Anterior cingulate cortex (tissue), 58 donors: ENCODE measurements around the gene PNPLA4.

Source experiments
- DNase-seq, 58 donors: peaks; one replicate each; lab custom pipeline; 2025; lab: John Stamatoyannopoulos, UW

Gene PNPLA4, protein sequence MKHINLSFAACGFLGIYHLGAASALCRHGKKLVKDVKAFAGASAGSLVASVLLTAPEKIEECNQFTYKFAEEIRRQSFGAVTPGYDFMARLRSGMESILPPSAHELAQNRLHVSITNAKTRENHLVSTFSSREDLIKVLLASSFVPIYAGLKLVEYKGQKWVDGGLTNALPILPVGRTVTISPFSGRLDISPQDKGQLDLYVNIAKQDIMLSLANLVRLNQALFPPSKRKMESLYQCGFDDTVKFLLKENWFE

DNA sequence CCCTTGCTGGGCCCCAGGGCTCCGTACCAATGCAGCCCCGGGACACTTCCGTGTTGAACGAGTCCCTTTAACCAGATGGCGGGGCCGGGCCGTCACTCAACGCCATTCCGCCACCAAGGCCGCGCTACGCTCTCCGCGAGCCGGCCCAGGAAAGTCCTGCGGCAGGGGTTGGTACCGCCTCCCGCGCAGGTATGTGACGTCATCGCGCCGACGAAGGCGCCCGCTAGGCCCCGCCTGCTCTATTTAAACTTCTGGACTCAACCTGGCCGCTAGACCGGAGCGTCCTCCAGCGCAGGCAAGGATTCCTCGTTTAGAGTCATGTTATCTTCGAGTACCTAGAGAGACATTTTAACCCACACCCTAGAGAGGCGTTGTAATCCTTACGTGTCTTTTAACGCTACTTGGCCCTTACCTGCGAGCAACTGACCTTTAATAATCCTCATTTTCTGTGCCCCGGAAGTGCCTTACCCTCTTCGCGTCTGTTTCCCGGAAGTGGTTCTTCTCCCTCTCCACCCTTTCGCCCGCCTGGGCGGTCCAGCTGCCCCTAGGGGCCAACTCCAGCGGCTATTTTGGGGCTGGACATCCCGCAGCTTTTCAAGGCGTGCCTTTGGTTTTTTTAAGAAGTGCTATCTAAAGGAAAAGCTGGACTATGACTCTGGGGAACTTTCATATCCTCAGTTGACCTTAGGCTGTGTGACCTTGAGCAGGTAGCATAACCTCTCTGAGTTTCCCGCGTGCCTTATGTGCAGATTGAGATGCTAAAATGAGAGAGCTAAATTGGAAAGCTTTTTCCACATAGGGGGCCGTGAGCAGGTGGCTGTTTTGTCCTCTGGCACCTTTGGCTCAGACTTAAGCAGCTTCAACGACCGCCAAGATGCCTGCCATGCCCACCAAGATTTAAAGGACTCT is at the start of gene PNPLA4:
TSS of gene PNPLA4 (minus strand) at position 155 of the 909 bp plus-strand sequence. CDS start 1,294 bp downstream, outside the sequence.
- peak in 56 of 58 donors; percentile 5 to 80 (median 46) for DNase-seq

DNA sequence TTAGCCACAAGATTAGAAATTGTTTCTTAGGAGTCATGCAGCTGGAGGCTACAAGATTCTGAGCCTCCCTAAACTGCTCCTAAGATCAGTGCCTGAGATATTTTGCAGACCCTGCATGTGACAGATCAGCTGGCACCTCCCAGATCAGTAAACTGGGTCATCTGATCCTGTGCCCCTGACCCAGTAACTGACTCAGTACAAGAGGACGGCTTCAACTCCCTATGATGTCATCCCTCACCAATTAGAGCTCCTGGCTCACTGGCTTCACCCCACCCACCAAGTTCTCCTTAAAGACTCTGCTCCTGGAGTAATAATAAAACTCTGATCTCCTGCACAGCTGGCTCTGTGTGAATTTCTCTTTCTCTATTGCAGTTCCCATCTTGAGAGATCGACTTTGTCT is 45.4 kb upstream of the PNPLA4 start:
- no peak for DNase-seq

DNA sequence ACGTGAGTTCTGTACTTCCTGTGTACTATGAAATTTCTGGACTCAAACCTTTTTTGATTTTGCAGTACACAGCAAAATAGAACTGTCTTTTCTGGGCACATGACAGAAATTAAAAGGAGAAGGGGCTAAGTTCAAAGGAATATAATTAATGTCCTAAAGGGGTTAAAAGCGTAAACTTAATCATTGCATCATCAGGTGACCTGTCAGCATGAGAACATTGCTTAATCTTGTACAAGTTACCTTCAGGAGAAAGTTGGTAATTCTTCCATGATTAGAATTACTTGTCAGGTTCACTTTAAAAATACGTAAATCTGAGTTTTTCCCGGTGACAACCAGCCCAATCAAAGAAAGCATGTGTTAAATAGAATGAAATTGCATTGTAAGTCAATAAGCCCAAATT is 43.2 kb upstream of the PNPLA4 start:
- DNase-seq = no peak

DNA sequence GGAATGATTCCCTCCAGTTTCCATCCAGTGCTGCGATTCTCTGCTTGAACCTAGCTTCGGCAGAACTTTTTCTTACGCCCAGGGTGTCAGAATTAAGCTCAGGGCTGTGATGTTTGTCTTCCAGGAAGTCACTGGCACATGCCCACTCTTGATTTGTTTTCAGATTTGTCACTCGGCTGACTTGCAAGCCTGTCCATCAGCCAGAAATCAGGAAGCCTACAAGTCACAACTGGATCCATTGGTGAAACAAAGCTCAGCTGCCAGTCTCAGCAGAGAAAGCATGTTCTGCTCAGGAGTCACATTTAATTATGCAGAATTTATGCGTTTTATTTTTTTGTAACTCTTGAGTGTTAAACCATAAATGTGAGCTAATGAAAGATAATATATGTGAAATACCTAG is 38.2 kb upstream of the PNPLA4 start:
- no peak for DNase-seq

DNA sequence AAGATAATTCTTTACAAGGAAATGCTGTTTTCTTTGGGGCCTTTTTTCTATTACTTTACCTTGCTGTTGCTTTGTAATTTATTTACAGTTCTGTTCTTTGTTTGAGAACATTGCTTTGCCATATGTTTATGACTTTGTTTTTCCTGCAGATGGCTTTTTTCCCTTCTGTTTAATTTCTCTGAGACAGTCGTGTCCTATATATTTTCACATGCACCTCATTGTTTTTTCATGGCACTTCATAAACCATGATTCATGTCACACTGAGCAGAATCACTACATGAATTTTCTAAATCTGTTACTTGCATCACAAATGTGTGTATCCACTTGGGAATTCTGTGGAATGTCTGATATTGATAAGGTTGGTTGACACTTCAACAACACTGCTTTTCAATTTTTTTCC is 33.0 kb upstream of the PNPLA4 start:
- DNase-seq = no peak

DNA sequence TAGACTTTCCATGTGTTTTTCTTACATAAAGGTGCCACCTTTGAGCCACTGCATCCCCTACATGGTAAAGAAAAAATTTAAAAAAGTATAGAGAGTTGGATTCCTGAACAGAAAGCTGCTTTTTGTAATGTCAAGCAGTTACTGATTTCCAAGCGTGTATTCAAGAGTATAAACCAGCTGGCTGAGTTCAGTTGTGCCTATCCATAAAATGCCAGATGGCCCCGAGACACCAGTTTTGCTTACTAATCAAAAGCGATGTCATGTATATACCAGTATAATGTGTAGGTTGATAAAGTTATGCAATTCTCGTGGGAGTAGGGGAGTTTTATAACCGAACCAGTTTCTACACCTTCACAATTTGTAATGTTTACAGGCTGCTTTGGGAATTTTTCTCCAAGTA is 26.2 kb upstream of the PNPLA4 start:
- DNase-seq = peak in 4 of 58 donors; percentile 0 to 3 (median 0)

DNA sequence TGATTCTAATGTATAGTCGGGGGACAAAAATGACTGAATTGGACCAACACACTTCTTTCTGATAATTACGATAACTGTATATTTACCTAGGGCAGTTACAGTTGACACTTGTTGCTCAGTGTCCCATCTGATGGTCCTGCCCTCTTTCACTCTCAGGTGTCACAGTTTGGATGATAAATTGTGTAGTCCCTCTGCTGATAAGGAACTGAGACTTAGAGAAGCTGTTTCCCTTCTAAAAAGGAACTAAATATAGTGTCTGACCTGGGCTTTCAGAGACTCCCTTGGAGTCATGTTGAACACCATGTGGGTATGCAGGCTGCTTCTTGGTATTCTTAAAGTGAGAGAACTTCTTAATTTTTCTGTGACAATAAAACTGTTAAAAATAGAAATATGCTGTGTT is 23.7 kb upstream of the PNPLA4 start:
- no peak for DNase-seq

DNA sequence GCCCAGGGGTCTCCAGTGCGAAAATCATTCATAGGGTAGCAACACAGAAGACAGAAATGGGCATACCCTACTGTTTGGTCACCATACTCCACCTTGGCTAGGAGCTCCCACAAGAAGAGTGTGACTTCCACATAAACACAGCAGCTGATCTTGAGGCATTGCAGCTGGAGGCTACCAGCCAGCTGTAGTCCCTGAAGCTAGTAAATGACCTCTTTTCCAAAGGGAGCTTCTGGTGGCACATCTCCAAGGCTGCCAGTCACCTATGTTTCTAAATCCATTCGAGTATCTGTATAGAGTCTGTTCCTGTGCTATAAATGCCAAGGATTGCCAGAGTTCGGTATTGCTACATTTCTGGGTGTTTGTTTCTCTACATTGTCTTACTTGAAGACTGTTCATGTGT is 21.3 kb upstream of the PNPLA4 start:
- no peak for DNase-seq

DNA sequence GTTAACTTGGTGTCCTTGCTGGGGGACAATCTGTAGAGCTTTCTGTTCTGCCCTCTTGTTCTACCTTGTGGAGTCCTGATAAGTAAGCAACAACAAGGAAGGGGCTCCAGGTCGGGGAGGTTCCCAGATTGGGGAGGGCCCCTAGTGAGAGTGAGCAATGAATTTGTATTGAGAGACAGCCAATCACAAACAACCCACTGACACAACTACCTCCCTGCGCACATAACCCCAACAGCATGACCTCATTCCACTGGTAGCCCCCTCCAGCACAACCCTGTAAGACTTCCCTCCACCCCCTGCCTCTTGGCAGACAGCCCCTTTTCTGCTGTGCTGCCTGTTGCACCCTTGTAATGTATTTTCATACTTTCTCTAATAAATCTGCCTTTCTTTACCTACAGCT is 19.7 kb upstream of the PNPLA4 start:
- no peak for DNase-seq

DNA sequence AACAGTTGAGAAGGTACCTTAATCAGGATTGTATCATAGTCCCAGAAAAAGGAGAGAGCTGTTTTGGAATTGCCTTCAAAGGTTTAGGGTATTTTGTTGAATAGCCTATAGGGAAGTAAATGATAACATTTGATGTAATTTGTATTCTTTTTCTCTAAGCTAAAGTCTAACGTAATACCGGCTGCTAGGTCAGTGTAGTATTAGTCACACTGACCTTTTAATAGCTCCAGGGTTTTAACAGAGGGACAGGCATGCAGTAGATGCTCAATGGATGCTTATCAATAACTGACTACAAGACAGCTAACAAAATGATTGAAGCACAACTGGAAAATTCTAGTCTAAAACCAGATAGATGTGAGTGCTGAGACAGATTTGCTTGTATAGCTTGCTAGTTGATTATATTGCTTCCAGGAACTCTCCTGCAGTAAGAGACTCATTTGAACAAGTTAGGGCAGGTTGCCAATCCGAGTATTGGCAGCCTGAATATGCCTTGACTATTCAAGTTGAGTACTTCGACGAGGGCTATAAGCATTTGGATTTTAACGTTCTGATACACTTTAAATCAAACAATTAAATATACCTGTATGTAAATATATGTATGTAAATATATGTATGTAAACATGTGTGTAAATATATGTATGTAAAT is 16.5 kb upstream of the PNPLA4 start:
- no peak for DNase-seq

DNA sequence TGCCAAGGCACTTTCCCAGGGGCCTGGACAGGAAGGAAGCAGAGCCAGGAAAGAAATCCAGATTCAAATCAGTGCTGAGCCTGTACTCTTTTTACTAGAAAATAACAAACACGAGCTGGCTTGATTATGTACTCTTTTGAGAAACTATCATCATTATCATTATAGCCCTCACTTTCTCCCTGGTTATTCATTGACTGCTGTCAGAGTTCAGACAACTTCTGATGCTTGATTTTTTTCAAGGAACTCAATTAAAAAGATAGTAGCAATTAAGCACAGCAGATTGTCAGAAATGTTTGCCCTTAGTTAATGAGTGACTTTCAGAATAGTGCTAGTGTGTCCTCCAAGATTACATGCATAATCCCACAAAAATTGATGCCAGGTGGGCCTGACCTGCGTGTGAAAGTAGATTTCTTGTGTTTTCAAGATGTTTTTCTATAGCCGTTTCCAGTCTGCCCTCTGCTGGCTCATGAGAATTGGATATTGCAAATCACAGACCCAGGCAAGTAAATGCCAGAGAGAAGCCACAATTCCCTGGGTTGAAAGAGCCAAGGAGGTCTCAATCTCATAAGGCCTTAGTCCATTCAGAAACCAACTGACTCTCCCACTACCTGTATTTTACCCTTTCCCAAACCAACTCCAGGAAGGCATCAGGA is 14.3 kb upstream of the PNPLA4 start:
- peak in 15 of 58 donors; percentile 0 to 46 (median 1) for DNase-seq

DNA sequence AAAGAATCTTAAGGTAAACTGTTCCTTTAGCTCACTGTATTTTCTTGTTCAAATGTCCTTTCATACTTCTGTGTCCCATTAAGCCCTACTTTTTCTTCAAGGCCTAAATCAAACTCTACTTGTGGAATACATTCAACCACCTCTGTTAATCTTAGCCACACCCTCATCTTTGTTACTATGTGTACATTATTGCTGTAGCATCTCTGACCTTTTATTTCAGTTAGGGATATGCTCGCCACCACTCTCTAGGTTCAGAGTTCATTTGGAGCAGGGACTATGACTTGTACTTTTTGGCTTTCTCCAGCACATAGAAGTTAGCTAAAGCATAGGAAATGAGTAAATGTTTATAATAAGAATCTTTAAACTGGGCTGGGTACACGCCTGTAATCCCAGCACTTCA is 6.8 kb upstream of the PNPLA4 start:
- DNase-seq = no peak

DNA sequence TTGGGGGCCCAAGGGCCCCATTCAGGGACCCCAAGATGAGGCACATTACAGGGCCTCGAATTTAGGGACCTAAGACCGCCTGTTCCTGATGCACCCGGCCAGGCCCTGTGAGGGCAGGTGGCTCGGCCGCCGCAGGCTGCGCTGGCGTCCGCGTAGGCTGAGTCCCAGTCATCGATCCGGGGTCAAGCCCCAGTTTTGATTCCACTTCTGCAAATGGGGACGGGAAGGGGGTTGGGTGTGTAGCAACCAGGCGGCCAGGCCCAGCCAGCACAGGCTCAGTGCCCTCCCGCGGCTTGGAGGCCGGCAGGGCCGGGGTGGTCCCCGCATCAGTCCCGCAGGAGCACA is 327 bp downstream of the PNPLA4 start:
- DNase-seq = peak in 2 of 58 donors; percentile 33 to 45

DNA sequence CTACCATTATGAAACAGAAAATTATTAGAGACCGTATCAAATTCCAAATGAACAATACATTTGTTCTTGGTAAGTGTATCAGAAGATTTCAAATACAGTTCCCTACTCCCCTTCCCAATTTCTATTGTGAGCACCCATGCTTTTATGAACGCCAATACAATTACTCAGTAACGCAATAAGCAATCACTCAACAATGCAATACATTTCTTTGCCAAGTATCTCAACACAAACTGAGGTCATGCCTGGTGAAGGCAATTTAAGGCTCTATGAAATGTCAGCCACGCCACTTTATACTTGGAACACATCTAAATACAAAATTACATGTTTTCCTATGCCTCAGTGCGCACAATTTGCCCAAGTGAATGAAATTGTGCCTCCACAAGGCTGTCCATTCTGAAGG is 712 bp downstream of the PNPLA4 start:
- DNase-seq = no peak

DNA sequence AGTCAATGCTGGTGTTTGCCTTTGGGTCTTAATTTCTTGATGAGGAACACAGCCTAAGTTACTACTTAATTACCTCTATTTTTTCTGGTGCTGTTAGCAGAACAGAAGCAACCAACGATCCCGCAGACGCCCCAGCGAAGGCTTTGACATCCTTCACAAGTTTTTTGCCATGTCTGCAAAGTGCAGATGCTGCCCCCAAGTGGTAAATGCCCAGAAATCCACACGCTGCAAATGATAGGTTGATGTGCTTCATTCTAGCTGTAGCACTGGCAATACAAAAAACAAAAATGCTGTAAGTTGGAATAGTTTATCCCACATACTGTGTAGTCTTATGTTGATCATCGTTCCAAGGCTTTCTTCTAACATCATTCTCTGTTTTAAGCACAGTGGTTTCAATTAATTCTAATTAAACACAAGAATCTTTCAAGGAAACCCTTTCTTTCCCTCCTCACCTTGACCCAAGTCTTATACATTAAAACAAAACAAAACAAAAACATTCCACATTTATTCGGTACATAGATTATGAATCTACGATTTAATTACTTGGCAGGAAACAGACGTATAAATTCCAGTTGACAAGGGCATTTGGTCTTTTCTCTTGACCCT is 1.2 kb downstream of the PNPLA4 start:
- peak in 51 of 58 donors; percentile 0 to 65 (median 16) for DNase-seq

DNA sequence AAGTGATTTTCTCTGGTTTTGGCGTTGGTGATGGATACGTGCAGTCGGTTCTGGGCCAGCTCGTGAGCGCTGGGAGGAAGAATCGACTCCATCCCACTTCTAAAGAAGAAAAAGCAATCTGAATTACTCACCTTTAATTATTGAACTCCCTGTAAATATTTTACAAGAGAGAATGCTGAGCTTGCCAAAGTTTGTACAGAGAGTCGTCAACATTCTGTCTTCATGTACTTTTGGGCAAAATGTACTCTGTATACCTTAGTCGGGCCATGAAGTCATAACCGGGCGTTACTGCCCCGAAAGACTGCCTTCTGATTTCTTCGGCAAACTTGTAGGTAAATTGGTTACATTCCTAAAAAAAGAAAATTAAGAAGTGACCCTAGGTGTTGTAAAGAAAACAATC is 5.5 kb downstream of the PNPLA4 start:
- DNase-seq = no peak

DNA sequence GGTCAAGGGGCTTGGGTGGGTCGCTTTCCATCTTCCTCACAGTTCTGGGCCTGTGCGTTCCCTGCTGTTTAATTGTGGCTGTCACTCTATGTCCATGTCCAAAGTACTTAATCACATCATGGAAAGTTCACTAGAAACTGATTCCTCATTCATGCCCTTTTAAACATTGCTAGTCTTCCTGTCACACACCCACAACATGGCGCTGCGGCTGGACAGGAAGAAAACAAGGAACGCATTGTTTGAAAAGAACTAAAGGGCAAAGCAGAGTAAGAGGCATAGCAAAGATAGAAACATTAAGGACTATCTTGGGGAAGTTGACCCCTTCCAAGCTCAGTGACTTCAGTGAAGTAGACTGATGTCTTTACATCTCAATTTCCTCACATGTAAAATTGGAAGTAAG is 18.4 kb downstream of the PNPLA4 start:
- DNase-seq = no peak

DNA sequence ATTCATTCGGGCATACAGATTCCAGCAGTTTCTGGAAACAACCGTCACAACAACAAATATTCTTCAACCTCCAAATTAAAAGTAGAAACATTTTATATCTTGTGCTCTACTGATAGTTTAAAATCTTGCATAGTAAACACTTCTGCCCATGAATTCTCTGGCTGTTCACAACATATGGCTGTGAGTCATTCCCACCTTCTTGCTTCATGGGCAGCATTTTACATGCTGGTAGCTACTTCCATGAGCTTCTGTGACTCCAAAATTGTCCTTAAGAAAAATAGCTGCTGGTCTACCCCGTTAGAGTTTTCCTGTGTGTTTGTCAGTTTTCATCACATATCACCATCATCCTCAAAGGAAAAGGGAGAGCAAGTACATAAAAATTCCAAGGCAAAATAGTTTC is 22.7 kb downstream of the PNPLA4 start:
- peak in 4 of 58 donors; percentile 0 to 11 (median 5) for DNase-seq

DNA sequence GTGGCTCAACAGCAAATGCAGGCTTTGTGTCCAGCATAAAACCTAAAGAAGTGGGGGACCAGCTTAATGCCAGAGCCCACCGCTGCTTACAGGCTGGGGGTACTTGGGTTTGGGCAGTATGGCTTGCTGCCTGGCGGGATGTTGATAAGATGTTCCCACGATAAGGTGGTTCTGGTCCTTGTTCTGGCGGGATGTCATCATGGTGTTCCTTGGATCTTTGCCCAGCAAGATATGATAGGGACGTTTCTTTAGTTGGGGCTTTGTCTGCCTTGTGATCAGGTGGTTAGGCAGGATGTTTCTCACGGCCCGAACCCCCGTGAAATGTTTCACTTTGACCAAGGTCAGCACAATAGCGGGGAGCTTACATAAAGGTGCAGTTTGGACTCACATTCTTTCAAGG is 35.3 kb downstream of the PNPLA4 start:
- no peak for DNase-seq

DNA sequence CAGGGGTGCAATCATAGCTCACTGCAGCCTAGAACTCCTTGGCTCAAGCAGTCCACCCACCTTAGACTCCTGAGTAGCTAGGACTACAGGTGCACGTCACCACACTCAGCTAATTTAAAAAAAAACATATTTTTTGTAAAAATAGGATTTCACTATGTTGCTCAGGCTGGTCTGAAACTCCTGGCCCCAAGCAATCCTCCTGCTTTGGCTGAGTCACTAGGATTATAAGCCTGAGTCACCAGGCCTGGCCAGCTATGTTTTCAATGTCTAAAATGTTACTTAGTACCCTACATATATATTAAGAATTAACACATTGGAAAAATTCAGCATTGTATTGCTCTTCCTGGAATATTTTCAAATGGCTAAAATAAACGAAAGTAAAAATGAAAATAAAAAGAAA is 37.5 kb downstream of the PNPLA4 start:
- no peak for DNase-seq
